Upper lobe of left lung (tissue), 6 donors: ENCODE results near the gene AGAP1. TPM values are rescaled to one million over a fixed set of nuclear protein-coding genes. Genes with fewer than 3 reads are reported as not detected.
A peak's percentile ranks its signal among the peaks of the same experiment; 100 is the strongest.

Source experiments
- ATAC-seq, 2 donors: fragments of 200-7000 bp; cut with Tn5 transposase; one replicate each; pipeline ENCODE4 v1.9.1; 2022; ENCODE audit warnings: mild to moderate bottlenecking in 2 of 2, moderate library complexity in 2 of 2; ENCODE audit not compliant: low FRiP score in 2 of 2
- DNase-seq, 2 donors: peaks; one replicate each; pipeline ENCODE4 v3.0.0-alpha.2; 2019 to 2020
- H3K27ac ChIP-seq, 4 donors: fragments of 200-600 bp; sonication (generic); one replicate each; pipeline ENCODE4 v1.5.1; 2016 to 2019
- H3K27me3 ChIP-seq, 4 donors: fragments of 200-600 bp; sonication (generic); one replicate each; pipeline ENCODE4 v1.5.1; 2017 to 2019
- H3K36me3 ChIP-seq, 4 donors: fragments of 200-600 bp; sonication (generic); one replicate each; pipeline ENCODE4 v1.5.1; 2016 to 2019
- H3K4me1 ChIP-seq, 4 donors: fragments of 200-600 bp; sonication (generic); one replicate each; pipeline ENCODE4 v1.5.1; 2018 to 2019
- H3K4me3 ChIP-seq, 4 donors: fragments of 200-600 bp; sonication (generic); one replicate each; pipeline ENCODE4 v1.5.1; 2017 to 2019; ENCODE audit warnings: mild to moderate bottlenecking in 2 of 4, moderate library complexity in 1 of 4
- H3K9me3 ChIP-seq, 4 donors: fragments of 200-600 bp; sonication (generic); one replicate each; pipeline ENCODE4 v1.5.1; 2018 to 2019
- CTCF ChIP-seq, 6 experiments: fragments of 450-650 bp in 4 of 6; fragments of 200-600 bp in 2 of 6; sonication (generic) in 2 of 6; IDR thresholded peaks; one replicate each; pipeline ENCODE4 v1.5.1; 2016 to 2019; ENCODE audit warnings: antibody characterized with exemption in 6 of 6
- EP300 ChIP-seq, 4 donors: sonication (generic); formaldehyde crosslinking; IDR thresholded peaks; one replicate each; pipeline ENCODE4 v1.5.1; 2017; ENCODE audit warnings: antibody characterized with exemption in 4 of 4, control low read depth in 2 of 4
- POLR2A ChIP-seq, 4 donors: fragments of 450-650 bp; IDR thresholded peaks; one replicate each; pipeline ENCODE4 v1.5.1; 2016 to 2017; ENCODE audit warnings: antibody characterized with exemption in 4 of 4, mild to moderate bottlenecking in 2 of 4
- POLR2AphosphoS5 ChIP-seq, 2 donors: sonication (generic); formaldehyde crosslinking; IDR thresholded peaks; one replicate each; pipeline ENCODE4 v1.5.1; 2017; ENCODE audit warnings: antibody characterized with exemption in 2 of 2
- WGBS, 2 donors: methylation state at CpG; one replicate each; pipeline ENCODE4 v1.1.5; 2017 to 2018; 5-methylcytosine and 5-hydroxymethylcytosine counted together
- total RNA-seq, 6 donors: library from RNA; depleted of rRNA in 4 of 6; stranded (reverse); fragments of >200 nt in 4 of 6; gene quantifications; one replicate each; pipeline versions ENCODE4 v1.1.0 to v1.2.1, GENCODE V29; 2016 to 2021
- donor health status: DM: no; HTN: no; CAD: no; lungs with moderate emphysema.
- donor health status: DM: no; HTN: yes; CAD: no; lungs with severe emphysema.

Gene AGAP1
- total RNA-seq, 6 donors from 2014 or later: 25.5 to 45.1 (median 30.7) TPM

- no peaks in the 10 kb centered on the region for H3K27me3 ChIP-seq
- no peak overlapping the region for H3K4me3 ChIP-seq
- H3K9me3 ChIP-seq: no peaks in the 10 kb centered on the region
- WGBS, 2 donors: 2 to 8% methylated on average over 7 of the region's 7 CpGs
- TF ChIP-seq EP300 (IDR thresholded peaks at IDR 0.05) (no peak), CTCF (IDR thresholded peaks at IDR 0.05) (peak; percentile 68 to 98 (median 88))
- ATAC-seq (peak; percentile 82 to 91), DNase-seq (no peak)
- no peak overlapping the region for H3K27ac ChIP-seq
- peaks cover 0 to 21% (median 1%) of the 10 kb centered on the region in 4 donors for H3K36me3 ChIP-seq
- peaks cover 0 to 4% (median 0%) of the 10 kb centered on the region in 4 donors for H3K4me1 ChIP-seq
Measured at GRCh38 chr2:235766278-235766677, 272.4 kb downstream of the AGAP1 start.

- peaks cover 0 to 20% (median 2%) of the 10 kb centered on the region in 4 donors for H3K36me3 ChIP-seq
- no peaks in the 10 kb centered on the region for H3K9me3 ChIP-seq
- peak in 1 of 2 donors; percentile 42 for DNase-seq
- H3K4me1 ChIP-seq: peaks cover 0 to 4% (median 0%) of the 10 kb centered on the region in 4 donors
- H3K4me3 ChIP-seq: no peak overlapping the region
- 94 to 97% methylated on average over 13 of the region's 13 CpGs for WGBS, 2 donors
- H3K27ac ChIP-seq: no peak overlapping the region
- no peaks in the 10 kb centered on the region for H3K27me3 ChIP-seq
- no peak for TF ChIP-seq CTCF (IDR thresholded peaks at IDR 0.05)
- ATAC-seq: no peak
Measured at GRCh38 chr2:235768606-235769005, 274.8 kb downstream of the AGAP1 start.

- WGBS, 2 donors: 93 to 94% methylated on average over 7 of the region's 7 CpGs
- Histone ChIP-seq H3K9me3 (no peaks in the 10 kb centered on the region), H3K27ac (no peak overlapping the region), H3K36me3 (peaks cover 0 to 16% (median 2%) of the 10 kb centered on the region in 4 donors), H3K4me3 (no peak overlapping the region), H3K27me3 (no peaks in the 10 kb centered on the region), H3K4me1 (peaks cover 0 to 4% (median 0%) of the 10 kb centered on the region in 4 donors)
- ATAC-seq: no peak
- TF ChIP-seq POLR2A (IDR thresholded peaks at IDR 0.05) (no peak), CTCF (IDR thresholded peaks at IDR 0.05) (no peak), POLR2AphosphoS5 (IDR thresholded peaks at IDR 0.05) (no peak), EP300 (IDR thresholded peaks at IDR 0.05) (no peak)
- no peak for DNase-seq
Measured at GRCh38 chr2:235769046-235769445, 275.2 kb downstream of the AGAP1 start.

- H3K36me3 ChIP-seq: peaks cover 0 to 16% (median 2%) of the 10 kb centered on the region in 4 donors
- ATAC-seq: no peak
- TF ChIP-seq POLR2AphosphoS5 (IDR thresholded peaks at IDR 0.05): no peak
- no peak for TF ChIP-seq EP300 (IDR thresholded peaks at IDR 0.05)
- TF ChIP-seq CTCF (IDR thresholded peaks at IDR 0.05): no peak
- TF ChIP-seq POLR2A (IDR thresholded peaks at IDR 0.05): no peak
- no peaks in the 10 kb centered on the region for H3K27me3 ChIP-seq
- peaks cover 0 to 4% (median 0%) of the 10 kb centered on the region in 4 donors for H3K4me1 ChIP-seq
- 90 to 92% methylated on average over 11 to 22 of the region's 23 CpGs for WGBS, 2 donors
- no peak overlapping the region for H3K27ac ChIP-seq
- no peaks in the 10 kb centered on the region for H3K9me3 ChIP-seq
- H3K4me3 ChIP-seq: no peak overlapping the region
- DNase-seq: no peak
Measured at GRCh38 chr2:235770909-235771820, 277.3 kb downstream of the AGAP1 start.
